ENCODE results near the gene FLII. TPM values are rescaled to one million over a fixed set of nuclear protein-coding genes. Genes with fewer than 3 reads are reported as not detected.
"Not testable (repeated sequence)": the region's sequence is repeated elsewhere in the genome, so short reads cannot be mapped to it uniquely, and the experiment has no call there.

FLII gene
- total RNA-seq, 1 donor from 2014 or later: 183 TPM

DNA sequence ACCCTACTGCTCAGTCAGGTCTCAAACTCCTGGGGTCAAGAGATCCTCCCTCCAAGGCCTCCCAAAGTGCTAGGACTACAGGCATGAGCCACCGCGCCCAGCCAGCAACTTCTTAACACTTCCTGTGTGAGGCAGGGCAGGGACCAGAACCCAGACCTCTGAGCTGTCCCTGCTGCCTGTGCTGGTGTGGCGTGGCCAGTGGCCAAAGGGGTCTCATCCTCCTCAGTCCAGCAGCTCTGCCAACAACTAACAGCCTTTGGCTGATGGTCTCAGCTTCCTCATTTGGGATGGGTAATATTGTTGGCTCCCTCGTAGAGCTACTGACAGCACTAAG is 34.5 kb downstream of the FLII start:
- H3K27ac Mint-ChIP-seq (ENCODE audit: unreplicated experiment): peak overlapping the region; percentile 100
- H3K4me3 Mint-ChIP-seq: peak overlapping the region; percentile 96

DNA sequence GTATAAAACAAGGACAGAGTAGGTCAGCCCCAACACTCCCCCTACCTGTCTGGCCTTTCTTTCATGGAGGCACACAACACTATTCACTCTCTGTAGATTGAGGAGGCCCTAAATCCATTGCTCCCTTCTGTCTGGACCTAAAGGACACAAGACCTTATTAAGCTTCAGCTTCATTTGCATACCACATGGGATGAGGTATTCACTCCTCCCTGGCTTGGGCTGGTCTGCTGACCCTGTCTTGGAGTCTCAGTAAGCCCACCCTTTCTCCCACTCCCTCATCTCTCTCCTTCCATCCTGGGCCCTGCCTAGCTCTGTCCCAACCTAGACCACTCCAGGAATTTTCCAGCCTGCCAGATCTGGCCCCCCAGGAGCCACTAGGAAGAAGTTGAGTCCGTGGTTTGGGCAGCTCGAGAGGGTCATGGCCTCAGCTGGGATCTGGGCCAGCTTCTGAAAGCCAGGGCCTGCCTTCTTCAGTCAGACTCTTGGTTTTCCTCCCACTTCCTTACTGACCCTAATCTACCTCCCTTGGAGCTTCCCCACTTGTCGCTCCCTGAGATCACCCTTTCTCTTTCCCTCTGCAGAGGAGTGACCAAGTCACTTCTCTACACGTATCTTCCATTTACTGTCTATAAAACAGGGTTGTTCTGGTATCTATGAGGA is 39.7 kb downstream of the FLII start:
- TF ChIP-seq, protein P1, sequence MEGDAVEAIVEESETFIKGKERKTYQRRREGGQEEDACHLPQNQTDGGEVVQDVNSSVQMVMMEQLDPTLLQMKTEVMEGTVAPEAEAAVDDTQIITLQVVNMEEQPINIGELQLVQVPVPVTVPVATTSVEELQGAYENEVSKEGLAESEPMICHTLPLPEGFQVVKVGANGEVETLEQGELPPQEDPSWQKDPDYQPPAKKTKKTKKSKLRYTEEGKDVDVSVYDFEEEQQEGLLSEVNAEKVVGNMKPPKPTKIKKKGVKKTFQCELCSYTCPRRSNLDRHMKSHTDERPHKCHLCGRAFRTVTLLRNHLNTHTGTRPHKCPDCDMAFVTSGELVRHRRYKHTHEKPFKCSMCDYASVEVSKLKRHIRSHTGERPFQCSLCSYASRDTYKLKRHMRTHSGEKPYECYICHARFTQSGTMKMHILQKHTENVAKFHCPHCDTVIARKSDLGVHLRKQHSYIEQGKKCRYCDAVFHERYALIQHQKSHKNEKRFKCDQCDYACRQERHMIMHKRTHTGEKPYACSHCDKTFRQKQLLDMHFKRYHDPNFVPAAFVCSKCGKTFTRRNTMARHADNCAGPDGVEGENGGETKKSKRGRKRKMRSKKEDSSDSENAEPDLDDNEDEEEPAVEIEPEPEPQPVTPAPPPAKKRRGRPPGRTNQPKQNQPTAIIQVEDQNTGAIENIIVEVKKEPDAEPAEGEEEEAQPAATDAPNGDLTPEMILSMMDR (conservative IDR thresholded peaks at IDR 0.05): no peak
- no peaks in the 10 kb centered on the region for H3K9me3 Mint-ChIP-seq
- peaks cover under 1% of the 10 kb centered on the region for H3K4me1 Mint-ChIP-seq
- no peaks in the 10 kb centered on the region for H3K36me3 Mint-ChIP-seq (ENCODE audit: low read depth)
- no peak for DNase-seq (ENCODE audit: low read depth, low spot score)
- no peaks in the 10 kb centered on the region for H3K27me3 Mint-ChIP-seq (ENCODE audit: low read depth)
- no peak overlapping the region for H3K4me3 Mint-ChIP-seq
- peak overlapping the region; percentile 3 for H3K27ac Mint-ChIP-seq (ENCODE audit: unreplicated experiment)

More for the DNA sequence above, 34.5 kb downstream of the FLII start:
- DNase-seq (ENCODE audit: low read depth, low spot score): no peak
- no peaks in the 10 kb centered on the region for H3K36me3 Mint-ChIP-seq (ENCODE audit: low read depth)
- H3K4me1 Mint-ChIP-seq: peaks cover 43% of the 10 kb centered on the region
- H3K9me3 Mint-ChIP-seq: no peaks in the 10 kb centered on the region
- TF ChIP-seq, protein P1 (conservative IDR thresholded peaks at IDR 0.05): no peak
- no peaks in the 10 kb centered on the region for H3K27me3 Mint-ChIP-seq (ENCODE audit: low read depth)

DNA sequence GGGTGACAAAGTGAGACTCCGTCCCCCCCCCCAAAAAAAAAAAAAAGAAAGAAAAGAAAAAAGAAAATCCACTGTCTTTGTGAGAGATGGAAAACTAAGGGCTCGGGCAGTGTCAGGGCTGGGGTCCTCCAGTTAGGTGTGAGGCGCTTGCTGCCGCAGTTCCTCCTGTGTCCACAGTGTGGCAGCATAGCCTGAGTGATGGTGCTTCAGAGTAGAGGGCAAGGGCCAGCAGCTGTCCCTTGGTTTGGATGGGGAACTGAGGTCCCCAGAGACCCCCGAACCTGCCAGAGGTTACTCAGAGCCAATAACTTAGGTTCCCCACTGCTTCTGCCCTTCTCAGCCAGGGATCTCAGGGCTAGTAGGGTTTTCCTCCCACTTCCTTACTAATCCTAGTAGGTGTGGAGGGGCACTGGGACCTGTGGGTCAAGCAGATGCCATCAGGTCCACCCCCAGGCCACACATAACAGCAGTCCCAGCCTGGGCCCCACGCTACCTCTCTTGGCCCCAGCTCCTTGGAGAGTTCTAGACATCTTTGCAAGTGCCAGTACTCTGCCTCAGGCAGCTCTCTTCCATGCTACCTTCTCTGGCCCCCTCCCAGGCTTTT is 41.0 kb downstream of the FLII start:
- H3K27me3 Mint-ChIP-seq (ENCODE audit: low read depth): no peaks in the 10 kb centered on the region
- no peaks in the 10 kb centered on the region for H3K9me3 Mint-ChIP-seq
- peak overlapping the region; percentile 21 for H3K4me3 Mint-ChIP-seq
- H3K36me3 Mint-ChIP-seq (ENCODE audit: low read depth): no peaks in the 10 kb centered on the region
- no peak overlapping the region for H3K27ac Mint-ChIP-seq (ENCODE audit: unreplicated experiment)
- peak; percentile 91 for DNase-seq (ENCODE audit: low read depth, low spot score)
- H3K4me1 Mint-ChIP-seq: no peaks in the 10 kb centered on the region
- TF ChIP-seq, protein P1 (conservative IDR thresholded peaks at IDR 0.05): peak; percentile 87

DNA sequence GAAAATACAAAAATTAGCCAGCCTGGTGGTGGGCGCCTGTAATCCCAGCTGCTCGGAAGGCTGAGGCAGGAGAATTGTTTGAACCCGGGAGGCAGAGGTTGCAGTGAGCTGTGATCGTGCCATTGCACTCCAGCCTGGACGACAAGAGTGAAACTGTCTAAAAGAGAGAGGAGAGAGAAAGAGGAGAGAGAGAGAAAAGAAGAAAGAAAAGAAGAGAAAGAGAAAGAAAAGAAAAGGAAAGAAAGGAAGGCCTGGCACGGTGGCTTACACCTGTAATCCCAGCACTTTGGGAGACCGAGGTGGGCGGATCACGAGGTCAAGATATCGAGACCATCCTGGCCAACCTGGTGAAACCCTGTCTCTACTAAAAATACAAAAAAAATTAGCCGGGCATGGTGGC is 41.6 kb downstream of the FLII start:
- H3K36me3 Mint-ChIP-seq (ENCODE audit: low read depth): not testable (repeated sequence)

DNA sequence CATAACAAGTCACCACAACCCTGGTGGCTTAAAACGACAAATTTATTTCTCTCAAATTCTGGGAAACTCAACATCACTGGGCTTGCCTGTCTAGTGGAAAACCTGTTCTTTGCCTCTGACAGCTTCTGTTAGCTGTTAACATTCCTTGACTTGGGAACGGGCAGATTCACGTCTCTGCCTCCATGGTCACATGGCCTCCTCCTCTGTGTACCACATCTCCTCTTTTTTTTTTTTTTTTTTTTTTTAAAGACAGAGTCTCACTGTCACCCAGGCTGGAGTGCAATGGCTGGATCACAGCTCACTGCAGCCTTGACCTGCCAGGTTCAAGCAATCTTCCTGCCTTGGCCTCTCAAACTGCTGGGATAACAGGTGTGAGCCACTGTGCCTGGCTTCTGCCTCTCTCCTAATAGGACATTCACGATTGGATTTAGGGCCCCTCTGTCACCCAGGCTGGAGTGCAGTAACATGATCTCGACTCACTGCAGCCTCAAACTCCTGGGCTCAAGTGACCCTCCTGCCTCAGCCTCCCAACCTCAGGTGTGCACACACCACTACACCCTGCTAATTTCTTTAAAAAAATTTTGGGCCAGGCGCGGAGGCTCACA is 44.8 kb downstream of the FLII start:
- H3K27me3 Mint-ChIP-seq (ENCODE audit: low read depth): no peaks in the 10 kb centered on the region
- no peak overlapping the region for H3K27ac Mint-ChIP-seq (ENCODE audit: unreplicated experiment)
- no peak for DNase-seq (ENCODE audit: low read depth, low spot score)
- no peak overlapping the region for H3K4me3 Mint-ChIP-seq
- H3K36me3 Mint-ChIP-seq (ENCODE audit: low read depth): peaks cover 5% of the 10 kb centered on the region
- H3K9me3 Mint-ChIP-seq: no peaks in the 10 kb centered on the region
- H3K4me1 Mint-ChIP-seq: no peaks in the 10 kb centered on the region
- TF ChIP-seq, protein P1 (conservative IDR thresholded peaks at IDR 0.05): no peak

More for the DNA sequence above, 41.6 kb downstream of the FLII start:
- Mint-ChIP-seq H3K27ac (ENCODE audit: unreplicated experiment) (peak overlapping the region; percentile 95), H3K4me3 (peak overlapping the region; percentile 10)
- H3K4me1 Mint-ChIP-seq; DNase-seq (ENCODE audit: low read depth, low spot score); H3K27me3 Mint-ChIP-seq (ENCODE audit: low read depth); H3K9me3 Mint-ChIP-seq: not testable (repeated sequence)

DNA sequence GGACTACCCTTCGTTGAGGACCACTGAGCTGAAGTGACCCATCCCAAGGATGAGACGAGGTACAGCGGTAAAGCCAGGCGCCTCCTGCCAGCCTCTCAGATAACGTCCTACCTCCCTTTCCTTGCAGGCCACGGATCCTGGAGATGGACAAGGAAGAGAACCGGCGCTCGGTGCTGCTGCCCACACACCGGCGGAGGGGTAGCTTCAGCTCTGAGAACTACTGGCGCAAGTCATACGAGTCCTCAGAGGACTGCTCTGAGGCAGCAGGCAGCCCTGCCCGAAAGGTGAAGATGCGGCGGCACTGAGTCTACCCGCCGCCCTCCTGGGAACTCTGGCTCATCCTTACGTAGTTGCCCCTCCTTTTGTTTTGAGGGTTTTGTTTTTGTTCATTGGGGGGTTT is 50.4 kb downstream of the FLII start:
- H3K27me3 Mint-ChIP-seq (ENCODE audit: low read depth): no peaks in the 10 kb centered on the region
- H3K4me1 Mint-ChIP-seq: no peaks in the 10 kb centered on the region
- peak overlapping the region; percentile 19 for H3K27ac Mint-ChIP-seq (ENCODE audit: unreplicated experiment)
- H3K36me3 Mint-ChIP-seq (ENCODE audit: low read depth): peaks cover 6% of the 10 kb centered on the region
- H3K4me3 Mint-ChIP-seq: no peak overlapping the region
- TF ChIP-seq, protein P1 (conservative IDR thresholded peaks at IDR 0.05): no peak
- DNase-seq (ENCODE audit: low read depth, low spot score): no peak
- no peaks in the 10 kb centered on the region for H3K9me3 Mint-ChIP-seq
